ENCODE data around the gene MAPK9.

DNA sequence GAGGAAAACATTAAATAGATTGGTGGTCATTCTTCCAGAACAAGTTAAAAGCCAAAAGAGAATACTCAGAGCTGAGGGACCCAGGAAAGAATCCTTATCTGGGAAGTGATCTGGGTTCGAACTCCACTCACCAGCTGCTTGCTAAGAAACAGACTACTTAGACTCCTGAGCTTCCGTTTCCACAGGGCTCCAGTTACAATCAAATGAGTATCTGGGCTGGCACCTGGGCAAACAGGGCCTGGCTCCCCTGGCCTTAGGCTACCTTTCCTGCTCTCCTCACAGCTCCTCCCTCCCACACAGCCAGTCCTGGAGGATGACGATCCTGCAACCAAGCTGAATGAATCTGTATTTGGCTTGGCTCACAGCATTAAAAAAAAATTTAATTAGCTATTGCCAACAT is 2.5 kb downstream of the MAPK9 start:
- no peak for TF ChIP-seq POLR2A (IDR thresholded peaks at IDR 0.05)
- TF ChIP-seq, protein P1, sequence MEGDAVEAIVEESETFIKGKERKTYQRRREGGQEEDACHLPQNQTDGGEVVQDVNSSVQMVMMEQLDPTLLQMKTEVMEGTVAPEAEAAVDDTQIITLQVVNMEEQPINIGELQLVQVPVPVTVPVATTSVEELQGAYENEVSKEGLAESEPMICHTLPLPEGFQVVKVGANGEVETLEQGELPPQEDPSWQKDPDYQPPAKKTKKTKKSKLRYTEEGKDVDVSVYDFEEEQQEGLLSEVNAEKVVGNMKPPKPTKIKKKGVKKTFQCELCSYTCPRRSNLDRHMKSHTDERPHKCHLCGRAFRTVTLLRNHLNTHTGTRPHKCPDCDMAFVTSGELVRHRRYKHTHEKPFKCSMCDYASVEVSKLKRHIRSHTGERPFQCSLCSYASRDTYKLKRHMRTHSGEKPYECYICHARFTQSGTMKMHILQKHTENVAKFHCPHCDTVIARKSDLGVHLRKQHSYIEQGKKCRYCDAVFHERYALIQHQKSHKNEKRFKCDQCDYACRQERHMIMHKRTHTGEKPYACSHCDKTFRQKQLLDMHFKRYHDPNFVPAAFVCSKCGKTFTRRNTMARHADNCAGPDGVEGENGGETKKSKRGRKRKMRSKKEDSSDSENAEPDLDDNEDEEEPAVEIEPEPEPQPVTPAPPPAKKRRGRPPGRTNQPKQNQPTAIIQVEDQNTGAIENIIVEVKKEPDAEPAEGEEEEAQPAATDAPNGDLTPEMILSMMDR (IDR thresholded peaks at IDR 0.05) = no peak

All from right lobe of liver (tissue), 4 donors.